NCI-H1417 treated with DMSO at 0.1 percent for 48 hours (cell line): ENCODE data around the gene IFITM2.

ENCODE experiments used
- DNase-seq: peaks from one replicate; lab custom pipeline; 2025; lab: John Stamatoyannopoulos, UW

Gene IFITM2

GRCh38 chr11:293271-293851 is 14.3 kb upstream of the IFITM2 start:
- no peak for DNase-seq

DNA sequence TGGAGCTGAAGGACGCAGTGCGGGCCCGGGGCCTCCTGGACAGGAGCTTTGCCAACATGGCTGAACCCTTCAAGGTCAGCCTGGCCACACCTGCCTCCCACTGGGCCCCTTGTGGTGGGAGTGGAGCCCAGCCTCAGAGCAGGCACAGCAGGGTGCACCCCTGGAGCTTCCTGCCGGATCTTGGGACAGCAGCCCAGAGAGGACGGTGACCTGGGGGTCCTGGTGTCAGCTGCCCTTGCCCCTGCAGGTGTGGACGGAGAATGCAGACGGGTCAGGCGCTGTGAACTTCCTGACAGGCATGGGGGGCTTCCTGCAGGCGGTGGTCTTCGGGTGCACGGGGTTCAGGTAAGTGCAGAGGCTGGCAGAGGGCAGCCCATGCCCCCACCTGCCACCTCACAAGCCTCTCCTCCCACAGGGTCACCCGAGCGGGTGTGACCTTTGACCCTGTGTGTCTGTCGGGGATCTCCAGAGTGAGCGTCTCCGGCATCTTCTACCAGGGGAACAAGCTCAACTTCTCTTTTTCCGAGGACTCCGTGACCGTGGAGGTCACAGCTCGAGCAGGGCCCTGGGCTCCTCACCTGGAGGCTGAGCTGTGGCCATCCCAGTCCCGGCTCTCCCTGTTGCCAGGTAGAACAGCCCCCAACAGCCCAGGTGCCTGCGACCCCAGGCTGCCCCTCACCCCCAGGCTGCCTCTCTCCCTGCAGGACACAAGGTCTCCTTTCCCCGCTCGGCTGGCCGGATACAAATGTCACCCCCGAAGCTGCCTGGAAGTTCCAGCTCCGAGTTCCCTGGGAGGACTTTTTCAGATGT is 13.6 kb upstream of the IFITM2 start:
- DNase-seq: no peak

- no peak for DNase-seq
These were observed 12.8 kb upstream of the IFITM2 start for GRCh38 chr11:294780-295179.

GRCh38 chr11:295351-296170 is 12.1 kb upstream of the IFITM2 start:
- DNase-seq: no peak

GRCh38 chr11:296171-297050 is 11.2 kb upstream of the IFITM2 start:
- no peak for DNase-seq

DNA sequence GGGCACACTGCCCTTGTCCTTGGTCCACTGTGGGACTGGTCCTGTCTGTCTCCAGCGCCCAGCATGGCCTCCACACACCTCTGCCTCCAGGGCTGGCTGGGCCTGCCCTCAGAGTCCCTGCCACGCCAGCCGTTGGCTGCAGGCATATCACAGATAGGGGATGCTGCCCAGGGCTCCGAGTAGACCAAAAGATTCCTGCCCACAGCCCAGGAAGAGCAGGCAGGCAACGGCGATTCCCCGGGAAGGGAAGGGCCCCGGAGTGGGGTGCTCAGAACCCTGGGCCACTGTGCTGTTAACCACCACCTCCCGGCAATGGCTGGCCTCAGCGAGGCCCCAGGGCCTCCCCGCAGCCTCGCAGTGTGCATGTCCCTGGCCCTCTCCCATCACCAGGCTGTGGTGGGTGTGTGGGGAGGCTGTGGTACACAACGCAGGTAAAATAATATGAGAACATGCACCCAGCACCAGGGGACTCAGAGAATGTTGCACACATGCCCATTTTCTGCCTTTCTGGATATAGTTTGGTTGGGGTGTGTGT is 10.5 kb upstream of the IFITM2 start:
- DNase-seq: no peak

- no peak for DNase-seq
These were observed 9.8 kb upstream of the IFITM2 start for GRCh38 chr11:297586-298405.

- no peak for DNase-seq
These were observed 9.1 kb upstream of the IFITM2 start for GRCh38 chr11:298406-299065.

DNA sequence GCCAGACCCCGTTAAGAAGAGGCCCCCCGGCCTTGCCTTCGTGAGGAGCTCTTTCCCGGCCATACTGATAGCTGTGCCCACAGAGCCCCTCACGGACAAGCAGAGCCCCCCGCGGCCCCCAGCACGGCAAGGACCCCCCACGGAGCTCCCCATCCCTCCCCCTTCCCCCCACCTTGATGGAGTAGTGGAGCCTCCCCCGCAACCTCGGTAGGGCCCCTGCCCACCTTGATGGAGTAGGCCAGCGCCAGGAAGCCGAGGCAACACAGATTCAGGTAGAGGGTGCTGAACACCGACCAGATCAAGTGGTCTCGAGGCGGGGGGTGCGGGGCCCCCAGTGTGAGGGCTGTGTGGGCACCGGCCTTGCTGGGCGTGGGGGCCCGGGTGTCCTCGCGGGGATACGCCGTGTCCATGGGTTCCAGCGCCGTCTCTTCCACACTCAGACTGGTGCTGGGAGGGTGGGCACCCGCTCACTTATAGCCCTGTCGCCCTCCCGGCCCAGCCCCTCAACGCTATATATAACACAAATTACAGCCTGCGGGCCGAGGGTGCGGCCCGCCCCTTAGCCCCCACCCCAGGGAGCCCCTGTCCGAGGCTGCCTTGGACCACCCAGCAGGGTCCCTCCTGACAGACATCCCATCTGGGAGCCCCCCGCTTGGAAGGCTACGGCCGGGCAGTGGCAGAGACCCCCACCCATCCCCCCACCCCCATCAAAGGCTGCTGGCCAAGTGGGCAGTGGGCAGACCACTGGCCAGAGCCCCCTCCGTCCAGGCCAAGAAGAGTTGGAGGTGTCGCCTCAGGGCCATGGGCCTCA is 8.3 kb upstream of the IFITM2 start, which contains the start of gene IFITM5:
Gene IFITM5 (minus strand): TSS at position 446 of the 811 bp plus-strand sequence. CDS start 36 bp downstream, at position 410.
- DNase-seq: no peak

DNA sequence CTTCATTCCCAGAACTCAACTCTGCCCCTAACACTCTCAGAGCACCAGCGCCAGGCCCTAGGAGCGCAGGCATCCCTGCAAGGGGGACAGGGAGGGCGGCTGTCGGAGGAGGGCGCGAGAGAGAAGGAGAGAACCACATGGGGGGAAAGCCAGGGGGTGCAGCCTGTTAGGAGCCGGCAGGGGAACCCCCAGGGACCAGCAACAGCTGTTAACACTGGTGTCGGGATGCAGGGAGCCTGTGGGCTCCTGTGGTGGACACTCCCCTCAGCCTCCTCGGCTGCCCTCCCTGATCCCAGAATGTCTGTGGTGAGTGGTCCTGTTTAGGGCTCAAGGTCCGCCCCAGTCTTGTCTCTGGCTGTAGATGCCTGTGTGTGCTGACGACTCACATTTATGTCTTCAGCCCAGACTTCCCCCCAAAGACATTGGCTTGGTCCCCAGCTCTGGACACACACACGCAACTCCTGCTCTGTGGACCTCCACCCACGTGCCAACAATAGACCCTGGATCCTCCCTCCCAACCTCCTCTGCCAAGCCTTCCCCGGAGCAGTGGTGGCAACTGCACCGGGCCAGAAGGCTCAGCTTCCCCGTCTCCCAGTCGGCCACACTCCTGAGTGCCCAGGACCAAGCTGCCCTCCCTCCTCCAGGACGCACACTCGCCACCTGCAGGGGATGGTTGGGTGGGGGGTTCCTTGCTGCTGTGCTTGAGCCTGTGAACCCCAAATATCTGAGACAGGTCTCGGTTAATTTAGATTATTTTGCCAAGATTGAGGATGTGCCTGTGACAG is 7.5 kb upstream of the IFITM2 start:
- DNase-seq: no peak

- DNase-seq: no peak
These were observed 4.3 kb upstream of the IFITM2 start for GRCh38 chr11:303363-303762.

- DNase-seq: no peak
These were observed 3.5 kb upstream of the IFITM2 start for GRCh38 chr11:304061-304506.

- DNase-seq: no peak
These were observed 2.4 kb upstream of the IFITM2 start for GRCh38 chr11:304915-305843.

GRCh38 chr11:305844-306211 is 1.8 kb upstream of the IFITM2 start:
- no peak for DNase-seq

- DNase-seq: no peak
These were observed 808 bp upstream of the IFITM2 start for GRCh38 chr11:306645-307371.
